T follicular helper cell (primary cell): ENCODE measurements around the gene ALKBH5.

Experiments
- DNase-seq: peaks from one replicate; pipeline ENCODE4 v3.0.0-alpha.2; 2020; ENCODE audit warnings: low read depth
- total RNA-seq, 2 experiments: gene quantifications; one replicate each; lab custom pipeline; 2026; lab: John Stamatoyannopoulos, UW

The ALKBH5 gene
- 165 to 203 reads per million in 2 experiments for total RNA-seq

DNA sequence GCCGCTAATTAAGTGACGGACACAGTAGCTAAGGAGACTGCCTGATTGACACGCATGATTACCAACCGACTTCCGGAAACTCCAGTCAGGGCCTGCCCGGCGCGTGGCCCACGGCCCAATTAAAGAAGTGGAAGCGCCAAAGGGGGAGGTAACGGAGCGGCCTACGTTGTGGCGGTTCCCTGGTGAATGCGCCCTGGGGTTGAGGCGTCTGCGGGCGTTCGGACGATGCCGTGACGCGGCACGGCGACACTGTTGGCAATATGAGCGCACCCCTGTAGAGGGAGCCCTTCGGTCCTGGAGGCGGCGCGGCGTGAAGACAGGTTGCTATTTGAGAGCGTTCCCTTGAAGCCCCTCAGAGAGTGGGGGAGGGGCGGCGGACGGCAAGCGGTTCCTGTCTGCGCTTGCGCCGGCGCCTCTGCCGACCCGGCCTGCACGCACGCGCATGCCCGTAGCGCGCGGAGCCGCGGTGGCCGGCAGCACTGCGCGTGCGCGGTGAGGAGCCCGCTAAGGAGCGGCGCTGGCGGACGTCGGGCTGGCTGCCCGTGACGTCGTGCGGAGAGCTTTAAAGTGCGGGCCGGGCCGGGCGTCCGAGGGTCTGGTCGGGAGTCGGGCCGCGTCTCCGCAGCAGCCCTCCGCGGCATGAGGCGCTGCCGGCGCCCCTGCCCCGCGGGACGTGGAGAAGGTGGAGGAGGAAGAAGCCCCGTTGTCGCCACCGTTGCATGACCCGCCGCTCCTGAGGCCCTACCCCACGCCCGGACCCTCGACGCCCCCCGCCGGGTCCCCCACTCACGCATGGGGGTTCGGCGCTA lies at the start of gene ALKBH5:
Gene ALKBH5, plus strand, starts transcription at position 495 of the 809 bp plus-strand sequence. CDS start 416 bp downstream, outside the sequence.
- peak; percentile 96 for DNase-seq

DNA sequence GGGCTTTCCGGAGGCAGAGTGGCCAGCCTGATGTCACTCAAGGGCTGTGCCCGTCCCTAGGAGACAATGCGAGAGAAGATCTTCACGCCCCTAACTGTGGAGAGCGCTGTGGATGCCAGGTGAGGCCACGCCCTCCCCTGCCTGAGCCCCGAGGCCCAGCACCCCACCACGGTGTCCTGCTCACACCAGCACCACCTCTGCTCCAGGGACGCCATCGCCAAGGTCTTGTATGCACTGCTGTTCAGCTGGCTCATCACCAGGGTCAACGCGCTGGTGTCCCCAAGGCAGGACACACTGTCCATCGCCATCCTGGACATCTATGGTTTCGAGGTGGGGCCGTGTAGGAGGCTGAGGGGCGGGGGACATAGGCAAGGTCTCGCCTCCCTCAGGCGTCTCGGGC lies 47.3 kb upstream of the ALKBH5 start:
- DNase-seq = no peak

DNA sequence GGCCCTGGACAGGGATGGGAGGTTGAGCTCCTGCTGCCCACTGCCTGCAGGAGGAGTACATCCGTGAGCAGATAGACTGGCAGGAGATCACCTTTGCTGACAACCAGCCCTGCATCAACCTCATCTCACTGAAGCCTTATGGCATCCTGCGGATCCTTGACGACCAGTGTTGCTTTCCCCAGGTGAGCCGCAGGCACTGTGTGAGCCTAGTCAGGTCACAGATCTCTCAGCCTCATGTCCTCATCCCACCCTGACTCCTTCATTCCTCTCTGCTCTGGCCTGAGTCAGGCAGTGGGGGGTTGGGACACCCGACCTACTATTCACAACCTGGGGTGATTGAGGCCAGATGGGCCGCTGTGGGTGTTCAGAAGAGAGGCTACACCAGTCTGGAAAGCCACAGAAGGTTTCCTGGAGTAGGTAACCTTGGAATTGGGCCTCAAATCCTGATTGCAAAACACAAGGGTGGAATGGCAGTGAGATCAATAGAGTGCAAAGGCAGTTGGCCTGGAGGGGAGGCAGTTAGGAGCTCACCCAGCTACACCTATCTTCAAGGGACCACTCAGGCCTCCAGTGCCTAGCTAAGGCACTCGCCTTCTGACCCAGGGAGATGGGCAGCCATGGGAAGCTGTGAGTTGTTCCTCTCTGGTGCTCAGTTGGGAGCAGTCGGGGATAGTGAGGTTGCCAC lies 45.4 kb upstream of the ALKBH5 start:
- DNase-seq = no peak

DNA sequence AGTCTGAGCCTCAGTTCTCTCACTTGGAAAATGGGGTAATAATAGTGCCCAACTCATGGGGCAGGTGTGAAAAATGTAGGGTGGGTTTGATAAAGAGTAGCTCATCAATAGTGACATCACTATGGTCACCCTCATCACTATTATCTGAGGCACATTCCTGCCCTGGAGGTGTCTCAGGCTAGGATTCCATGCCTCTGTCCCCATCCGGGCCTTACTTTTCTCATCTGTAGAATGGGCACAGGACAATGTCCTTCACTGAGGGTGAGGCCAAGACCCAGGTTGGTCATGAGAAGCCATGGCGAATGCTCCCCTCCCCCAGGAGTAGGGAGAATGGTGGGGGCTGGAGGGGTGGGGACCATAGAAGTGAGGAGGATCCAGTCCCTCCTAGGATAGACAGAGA lies 44.5 kb upstream of the ALKBH5 start:
- DNase-seq = no peak

DNA sequence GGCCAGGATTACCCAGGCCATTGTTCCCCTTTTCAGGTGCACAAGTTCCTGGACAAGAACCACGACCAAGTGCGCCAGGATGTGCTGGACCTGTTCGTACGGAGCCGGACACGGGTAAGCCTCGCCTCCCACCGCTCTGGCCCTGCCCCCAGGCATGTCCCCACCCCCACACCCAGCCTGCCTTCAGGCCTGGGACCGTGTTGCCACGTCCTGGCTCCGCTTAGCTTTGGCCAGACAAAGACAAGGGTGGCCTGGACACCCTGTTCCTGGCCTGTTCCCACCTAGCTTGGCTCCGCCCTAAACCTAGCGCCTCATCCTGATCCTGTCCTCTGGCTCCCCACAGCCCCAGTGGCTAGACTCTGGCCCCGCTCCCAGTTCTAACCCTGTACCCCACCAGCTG lies 44.1 kb upstream of the ALKBH5 start:
- DNase-seq = no peak

DNA sequence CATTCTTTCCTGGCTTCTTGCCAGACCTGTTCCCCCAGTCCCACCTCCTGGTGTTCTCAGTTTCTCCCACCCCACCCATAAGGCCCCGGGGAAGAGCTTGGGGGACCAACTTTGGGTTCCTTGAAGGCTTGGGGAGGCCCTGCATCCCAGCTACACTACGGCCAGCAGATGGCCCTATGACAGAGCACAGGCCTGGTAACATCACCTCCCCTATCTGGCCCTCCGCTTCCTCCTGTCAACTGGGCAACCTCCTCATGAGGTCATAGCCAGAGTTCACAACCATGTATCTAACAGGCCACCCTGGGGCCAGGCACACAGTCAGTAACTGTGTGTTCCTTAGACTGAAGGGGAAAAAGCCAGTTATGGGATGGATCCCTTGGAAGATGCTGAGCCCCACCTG lies 43.7 kb upstream of the ALKBH5 start:
- DNase-seq = no peak

DNA sequence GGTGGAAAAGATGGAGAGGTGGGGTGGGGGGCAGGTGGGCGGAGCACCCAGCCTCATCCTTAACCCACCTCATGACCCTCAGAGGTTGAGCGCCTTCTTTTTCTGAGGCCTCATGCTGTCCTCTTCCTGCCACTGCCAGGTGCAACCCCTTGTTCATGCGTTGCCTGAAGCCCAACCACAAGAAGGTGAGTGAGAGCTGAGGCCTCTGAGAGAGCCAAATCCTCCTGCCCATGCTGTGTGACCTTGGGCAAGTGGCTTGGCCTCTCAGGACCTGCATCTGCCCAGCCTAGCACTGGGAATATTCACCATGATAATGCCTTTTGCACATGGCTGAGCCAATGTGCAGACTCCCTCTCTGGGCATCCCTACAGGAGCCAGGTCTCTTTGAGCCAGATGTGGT lies 43.0 kb upstream of the ALKBH5 start:
- DNase-seq = no peak

DNA sequence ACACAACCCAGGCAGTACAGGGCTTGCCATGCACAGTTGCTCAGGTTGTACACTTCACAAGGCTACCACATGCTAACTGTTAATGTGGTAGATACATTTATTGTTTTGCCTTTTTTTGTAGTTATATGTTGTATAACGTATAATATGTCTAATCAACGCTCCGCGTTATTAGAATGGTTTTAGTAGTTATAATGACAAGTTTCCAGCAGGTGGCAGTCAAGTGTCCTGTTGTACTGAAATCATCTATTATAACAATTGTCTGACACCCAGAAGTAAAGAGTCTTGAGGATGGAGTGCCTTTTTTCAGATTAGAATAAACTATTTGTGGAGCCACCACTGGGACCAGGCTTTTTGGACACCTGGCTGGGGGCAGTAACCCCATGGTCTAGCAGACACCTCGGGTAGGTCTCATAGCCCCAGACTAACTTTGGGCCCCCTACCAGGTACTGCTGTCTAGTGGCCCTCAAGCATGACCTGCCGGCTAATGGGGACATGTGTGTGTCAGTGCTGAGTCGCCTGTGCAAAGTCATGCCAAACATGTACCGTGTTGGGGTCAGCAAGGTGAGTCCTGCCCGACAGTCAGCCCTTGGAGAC lies 42.3 kb upstream of the ALKBH5 start:
- peak; percentile 14 for DNase-seq

DNA sequence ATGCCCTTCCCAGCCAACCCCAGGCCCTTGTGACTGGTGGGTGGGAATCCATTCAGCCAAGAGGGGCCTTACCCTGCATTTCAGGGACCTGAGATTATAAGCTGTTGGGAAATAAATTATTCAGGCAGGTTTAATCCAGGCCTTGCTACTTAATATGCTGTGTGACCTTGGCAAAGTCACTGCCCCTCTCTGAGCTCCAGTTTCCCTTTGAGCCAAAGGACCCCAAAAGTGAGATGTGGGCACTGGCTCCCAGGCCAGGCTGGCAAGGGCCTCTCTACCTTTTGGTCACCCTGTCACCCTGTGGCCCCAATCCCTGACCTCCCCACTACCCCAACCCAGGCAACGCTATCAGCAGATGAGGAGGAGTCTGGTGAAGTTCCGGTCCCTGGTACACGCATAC lies 41.2 kb upstream of the ALKBH5 start:
- no peak for DNase-seq

DNA sequence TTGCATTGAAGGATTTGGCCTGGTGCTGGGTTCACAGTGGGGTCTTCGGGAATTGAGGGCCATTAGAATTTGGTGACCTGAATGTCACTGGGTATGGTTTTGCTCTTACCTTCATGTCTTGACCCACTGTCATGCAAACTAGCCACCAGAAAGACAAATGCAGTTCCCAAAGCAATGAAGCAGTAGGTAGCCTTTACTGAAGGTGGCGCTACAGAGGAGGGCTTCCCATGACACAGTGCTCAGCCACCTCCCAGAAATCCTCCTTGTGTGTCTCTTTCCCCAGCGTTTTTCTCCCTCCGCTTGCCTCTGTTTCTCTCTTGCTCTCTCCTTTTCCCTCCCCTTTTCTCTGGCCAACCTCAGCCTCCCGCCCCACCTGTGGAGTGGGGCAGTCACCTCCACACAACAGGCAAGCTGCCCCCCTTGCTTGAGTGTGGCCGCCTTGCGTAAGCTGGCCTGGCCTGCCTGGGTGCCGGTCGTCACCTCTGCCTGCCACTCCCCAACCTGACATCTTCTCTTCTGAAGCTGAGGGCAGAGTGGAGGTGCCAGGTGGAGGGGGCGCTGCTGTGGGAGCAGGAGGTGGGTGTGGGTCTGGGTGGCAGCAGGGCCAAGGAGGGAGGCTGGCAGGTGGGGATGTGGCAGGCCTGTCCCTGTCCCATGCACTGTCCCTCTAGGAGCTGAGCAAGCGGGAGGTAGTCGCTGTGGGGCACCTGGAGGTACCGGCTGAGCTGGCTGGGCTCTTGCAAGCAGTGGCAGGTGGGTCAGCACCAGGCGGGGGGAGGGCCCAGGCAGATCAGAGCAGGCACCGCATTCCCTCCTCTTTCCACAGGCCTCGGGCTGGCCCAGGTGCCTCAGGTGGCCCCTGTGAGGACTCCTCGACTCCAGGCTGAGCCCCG lies 40.3 kb upstream of the ALKBH5 start:
- no peak for DNase-seq

DNA sequence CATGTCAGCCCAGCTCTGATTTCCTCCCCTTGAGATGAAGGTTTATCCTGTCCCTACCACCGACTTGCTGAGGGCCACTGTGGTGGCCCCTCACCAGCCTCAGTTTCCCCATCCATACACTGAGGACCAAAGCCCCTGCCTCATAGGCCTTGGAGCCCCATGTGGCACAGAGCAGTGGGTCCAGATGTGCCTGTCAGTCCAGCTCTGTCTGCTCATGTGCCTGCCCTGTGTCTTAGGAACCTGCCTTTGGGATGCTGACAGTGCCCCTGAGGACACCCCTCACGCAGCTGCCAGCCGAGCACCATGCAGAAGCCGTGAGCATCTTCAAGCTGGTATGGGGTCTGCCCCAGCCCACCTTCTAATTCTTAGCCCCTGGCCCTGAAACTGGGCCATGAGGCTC lies 39.4 kb upstream of the ALKBH5 start:
- no peak for DNase-seq

DNA sequence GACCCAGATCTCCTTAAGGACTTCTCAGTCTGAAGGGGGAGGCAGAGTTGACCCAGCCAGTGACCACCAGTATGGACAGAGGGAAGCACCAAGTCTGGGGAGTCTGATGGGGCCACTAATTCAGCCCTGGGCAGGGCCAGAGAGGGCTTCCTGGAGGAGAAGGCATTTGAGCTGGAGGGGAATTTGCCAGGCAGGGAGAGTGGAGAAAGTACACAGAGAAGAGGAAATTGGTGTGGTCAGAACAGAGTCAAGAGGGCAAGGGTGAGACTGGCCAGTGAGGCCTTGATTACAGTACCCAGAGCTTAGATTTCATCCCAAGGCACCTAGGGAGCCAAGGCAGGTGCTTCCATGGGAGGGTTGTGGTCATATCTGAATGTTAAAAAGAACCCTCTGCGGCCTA lies 38.8 kb upstream of the ALKBH5 start:
- no peak for DNase-seq

DNA sequence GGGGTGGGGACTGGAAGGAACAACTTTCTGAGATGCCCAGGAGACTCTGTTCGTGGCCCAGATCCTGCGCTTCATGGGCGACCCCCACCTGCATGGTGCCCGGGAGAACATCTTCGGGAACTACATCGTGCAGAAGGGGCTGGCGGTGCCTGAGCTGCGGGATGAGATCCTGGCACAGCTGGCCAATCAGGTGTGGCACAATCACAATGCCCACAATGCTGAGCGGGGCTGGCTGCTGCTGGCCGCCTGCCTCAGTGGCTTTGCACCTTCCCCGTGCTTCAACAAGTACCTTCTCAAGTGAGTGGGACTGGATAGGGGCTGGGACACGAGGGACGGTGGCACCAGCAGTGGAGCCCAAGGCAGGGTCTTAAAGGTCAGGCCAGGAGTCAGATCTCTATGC lies 37.8 kb upstream of the ALKBH5 start:
- no peak for DNase-seq

DNA sequence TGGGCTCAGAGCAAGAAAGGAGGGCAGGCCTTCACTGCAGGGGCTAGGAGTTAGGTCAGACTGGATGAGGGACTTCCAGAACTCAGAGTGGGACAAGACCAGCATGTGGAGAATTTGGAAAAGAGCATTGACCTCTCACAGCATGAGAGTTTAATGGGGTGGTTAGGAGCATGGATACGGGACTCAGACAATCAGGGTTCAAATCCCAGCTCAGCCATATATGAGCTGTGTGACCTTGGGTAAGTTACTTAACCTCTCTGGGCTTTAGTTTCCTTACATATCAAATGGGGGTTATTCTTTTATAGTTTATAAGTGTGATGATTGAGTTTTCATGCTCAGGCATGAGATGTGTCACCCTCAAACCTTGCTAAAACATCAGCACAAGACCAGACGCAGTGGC lies 37.4 kb upstream of the ALKBH5 start:
- DNase-seq = no peak

DNA sequence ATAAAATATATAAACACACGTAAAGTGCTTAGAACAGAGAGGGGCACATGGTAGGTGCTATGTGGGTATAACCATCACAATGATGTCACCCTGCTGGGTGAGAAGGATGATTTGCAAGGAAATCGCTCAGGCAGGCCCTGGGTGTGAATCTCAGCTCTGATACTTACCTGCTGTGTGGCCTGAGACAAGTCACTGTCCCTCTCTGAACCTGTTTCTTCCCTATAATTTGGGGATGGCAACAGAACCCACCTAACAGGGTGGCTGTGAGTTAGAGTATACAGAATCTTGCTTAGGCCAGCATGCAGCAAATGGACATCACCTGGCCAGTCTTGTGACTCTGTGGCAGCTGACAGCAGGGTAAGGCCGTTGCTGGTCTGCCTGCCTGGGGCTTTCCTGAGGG lies 36.6 kb upstream of the ALKBH5 start:
- DNase-seq = no peak

DNA sequence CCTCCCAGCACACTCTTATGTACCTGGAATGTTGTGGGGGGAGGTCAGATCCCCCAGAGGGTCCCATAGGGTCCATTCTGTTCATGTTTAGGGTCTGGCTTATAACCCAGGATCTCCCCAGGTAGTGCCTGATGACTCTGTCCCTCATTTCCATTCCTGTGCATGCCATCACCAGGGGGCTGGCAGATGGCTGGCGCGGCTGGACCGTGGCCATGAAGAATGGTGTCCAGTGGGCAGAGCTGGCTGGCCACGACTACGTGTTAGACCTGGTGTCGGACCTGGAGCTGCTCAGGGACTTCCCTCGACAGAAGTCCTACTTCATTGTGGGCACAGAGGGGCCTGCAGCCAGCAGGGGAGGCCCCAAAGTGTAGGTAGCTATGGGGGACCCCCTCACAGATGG lies 35.0 kb upstream of the ALKBH5 start:
- DNase-seq = no peak

DNA sequence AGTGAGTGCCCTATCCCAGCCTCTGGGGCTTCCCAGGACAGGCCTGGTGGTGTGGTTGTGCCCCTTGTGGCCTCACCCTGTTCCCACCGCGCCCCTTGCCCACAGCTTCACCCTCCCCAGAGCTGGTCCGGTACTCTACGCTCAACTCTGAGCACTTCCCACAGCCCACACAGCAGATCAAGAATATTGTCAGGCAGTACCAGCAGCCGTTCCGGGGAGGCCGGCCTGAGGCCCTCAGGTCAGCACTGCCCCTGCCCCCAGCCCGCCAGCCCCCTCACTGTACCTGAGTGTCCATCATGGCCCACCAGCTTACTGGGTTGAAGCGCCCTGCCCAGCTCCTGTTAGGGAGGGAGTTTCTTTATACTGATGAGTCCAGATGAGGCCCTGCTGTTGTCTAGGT lies 32.3 kb upstream of the ALKBH5 start:
- no peak for DNase-seq

DNA sequence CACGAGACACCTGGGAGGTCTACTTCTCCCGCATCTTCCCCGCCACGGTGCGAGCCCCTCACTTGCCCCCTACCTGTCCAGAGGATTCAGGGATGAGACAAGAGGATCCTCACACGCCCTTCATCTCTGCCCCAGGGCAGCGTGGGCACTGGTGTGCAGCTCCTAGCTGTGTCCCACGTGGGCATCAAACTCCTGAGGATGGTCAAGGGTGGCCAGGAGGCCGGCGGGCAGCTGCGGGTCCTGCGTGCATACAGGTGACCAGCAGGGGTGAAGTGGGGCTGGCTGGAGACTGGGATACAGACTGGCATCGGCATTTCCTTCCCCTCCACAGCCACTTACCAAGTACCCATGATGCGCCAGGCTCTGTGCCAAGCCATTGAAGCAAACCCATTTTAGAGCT lies 28.4 kb upstream of the ALKBH5 start:
- DNase-seq = no peak

DNA sequence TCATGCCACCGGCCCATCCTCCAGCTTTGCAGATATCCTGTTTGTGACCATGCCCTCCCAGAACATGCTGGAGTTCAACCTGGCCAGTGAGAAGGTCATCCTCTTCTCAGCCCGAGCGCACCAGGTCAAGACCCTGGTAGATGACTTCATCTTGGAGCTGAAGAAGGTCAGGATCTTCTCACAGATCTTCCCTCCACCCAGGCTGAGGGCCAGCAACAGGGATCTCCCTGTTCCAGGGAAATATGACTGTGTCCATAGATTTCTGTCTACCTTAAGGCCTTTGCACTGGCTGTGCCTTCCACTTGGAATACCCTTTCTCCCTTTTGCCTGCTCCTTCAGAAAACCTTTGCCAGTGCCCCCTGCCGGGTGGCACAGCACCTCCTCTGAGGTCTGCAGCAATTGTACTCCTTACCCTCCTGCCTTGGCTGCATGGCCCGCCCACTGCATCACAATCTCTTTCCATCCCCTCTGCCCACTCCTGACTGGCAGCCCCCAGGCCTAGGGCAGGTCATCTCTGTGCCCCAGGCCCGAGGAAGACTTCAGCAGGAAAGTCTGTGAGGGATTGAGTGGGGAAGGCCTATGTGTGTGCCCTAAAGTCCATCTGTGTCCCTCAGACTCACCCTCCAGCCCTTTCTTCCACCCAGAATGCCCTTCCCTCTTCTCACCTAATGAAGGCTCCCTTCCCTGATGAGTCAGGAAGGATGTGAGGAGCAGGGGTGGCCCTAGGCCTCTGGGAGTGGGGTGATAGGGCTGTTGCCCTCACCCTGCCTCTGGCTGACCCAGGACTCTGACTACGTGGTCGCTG lies 27.3 kb upstream of the ALKBH5 start:
- no peak for DNase-seq

DNA sequence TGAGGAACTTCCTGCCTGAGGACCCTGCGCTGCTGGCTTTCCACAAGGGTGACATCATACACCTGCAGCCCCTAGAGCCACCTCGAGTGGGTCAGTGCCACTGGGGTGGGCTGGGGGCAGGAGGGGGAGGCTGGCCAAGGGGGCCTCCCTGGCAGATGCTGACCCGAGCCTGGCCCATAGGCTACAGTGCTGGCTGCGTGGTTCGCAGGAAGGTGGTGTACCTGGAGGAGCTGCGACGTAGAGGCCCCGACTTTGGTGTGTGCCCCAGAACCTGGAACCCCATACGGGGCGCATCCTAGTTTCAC lies 26.7 kb upstream of the ALKBH5 start:
- DNase-seq = no peak

DNA sequence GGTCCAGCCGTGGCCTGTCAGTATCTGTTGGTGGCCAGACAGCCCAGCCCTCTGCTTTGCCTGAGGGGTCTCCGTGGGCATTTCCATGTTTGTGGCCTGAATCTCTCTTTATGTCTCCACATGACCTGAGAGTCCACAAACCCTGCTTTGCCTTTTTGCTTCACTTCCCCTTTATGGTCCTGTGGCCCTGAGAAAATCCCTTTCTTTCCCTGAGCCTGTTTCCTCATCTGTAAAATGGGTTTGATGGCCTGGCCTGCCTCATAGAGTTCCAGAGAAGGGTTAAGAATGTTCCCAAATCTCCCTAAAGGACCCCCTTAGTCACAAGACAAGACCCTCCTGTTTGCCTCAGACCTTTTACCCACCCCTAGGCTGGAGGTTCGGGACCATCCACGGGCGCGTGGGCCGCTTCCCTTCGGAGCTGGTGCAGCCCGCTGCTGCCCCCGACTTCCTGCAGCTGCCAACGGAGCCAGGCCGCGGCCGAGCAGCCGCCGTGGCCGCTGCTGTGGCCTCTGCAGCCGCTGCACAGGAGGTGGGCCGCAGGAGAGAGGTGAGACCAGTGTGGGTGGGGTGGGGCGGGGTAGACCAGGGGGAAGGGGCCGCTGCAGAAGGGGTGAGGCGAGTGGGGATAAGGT lies 26.2 kb upstream of the ALKBH5 start:
- DNase-seq = no peak
